PC-9 (cell line): ENCODE data around the gene NHSL1.

Source experiments
- CTCF ChIP-seq: fragments of 200-600 bp; sonication (generic); conservative IDR thresholded peaks from 2 replicates; pipeline ENCODE4 v1.6.1; 2017; ENCODE audit warnings: mixed run types, antibody characterized with exemption, mild to moderate bottlenecking, moderate library complexity
- EZH2 ChIP-seq: fragments of 200-600 bp; sonication (generic); IDR thresholded peaks from 2 replicates; pipeline ENCODE4 v1.8.0; 2017; ENCODE audit warnings: antibody characterized with exemption, low read depth

GRCh38 chr6:138512609-138513008 lies 13.3 kb upstream of the NHSL1 start:
- TF ChIP-seq CTCF, result no peak
- no peak for TF ChIP-seq EZH2
